ENCODE measurements around the gene MTMR6.
A peak's percentile ranks its signal among the peaks of the same experiment; 100 is the strongest.

The MTMR6 gene

GRCh38 chr13:25276748-25277147, 10.5 kb downstream of the MTMR6 start:
- peak; percentile 50 for DNase-seq (ENCODE audit: low spot score)

GRCh38 chr13:25268561-25268960, 18.7 kb downstream of the MTMR6 start:
- DNase-seq (ENCODE audit: low spot score), result no peak

GRCh38 chr13:25267715-25268114, 19.6 kb downstream of the MTMR6 start:
- DNase-seq (ENCODE audit: low spot score), result no peak

GRCh38 chr13:25266706-25267105, 20.6 kb downstream of the MTMR6 start:
- DNase-seq (ENCODE audit: low spot score), result no peak

GRCh38 chr13:25262261-25262660, 25.0 kb downstream of the MTMR6 start:
- DNase-seq (ENCODE audit: low spot score), result peak; percentile 42

GRCh38 chr13:25253702-25254101, 33.6 kb downstream of the MTMR6 start:
- DNase-seq (ENCODE audit: low spot score), result peak; percentile 84

GRCh38 chr13:25252752-25253151, 34.5 kb downstream of the MTMR6 start:
- no peak for DNase-seq (ENCODE audit: low spot score)

- no peak for DNase-seq (ENCODE audit: low spot score)
Measured at GRCh38 chr13:25252225-25252624, 35.1 kb downstream of the MTMR6 start.

GRCh38 chr13:25249001-25249543, 38.2 kb downstream of the MTMR6 start:
- peak; percentile 58 for DNase-seq (ENCODE audit: low spot score)

GRCh38 chr13:25248071-25248470, 39.2 kb downstream of the MTMR6 start:
- DNase-seq (ENCODE audit: low spot score), result no peak

- DNase-seq (ENCODE audit: low spot score), result peak; percentile 32
Measured at GRCh38 chr13:25247360-25247759, 39.9 kb downstream of the MTMR6 start.

- no peak for DNase-seq (ENCODE audit: low spot score)
Measured at GRCh38 chr13:25244123-25244522, 43.2 kb downstream of the MTMR6 start.

GRCh38 chr13:25242956-25243355, 44.3 kb downstream of the MTMR6 start:
- no peak for DNase-seq (ENCODE audit: low spot score)

GRCh38 chr13:25241007-25241406, 46.3 kb downstream of the MTMR6 start:
- DNase-seq (ENCODE audit: low spot score), result no peak

- DNase-seq (ENCODE audit: low spot score), result no peak
Measured at GRCh38 chr13:25237083-25237482, 50.2 kb downstream of the MTMR6 start.

- no peak for DNase-seq (ENCODE audit: low spot score)
Measured at GRCh38 chr13:25233861-25234260, 53.4 kb downstream of the MTMR6 start.

GRCh38 chr13:25232937-25233515, 54.3 kb downstream of the MTMR6 start:
- peak; percentile 59 for DNase-seq (ENCODE audit: low spot score)

- no peak for DNase-seq (ENCODE audit: low spot score)
Measured at GRCh38 chr13:25231517-25231916, 55.8 kb downstream of the MTMR6 start.

GRCh38 chr13:25227690-25228089, 59.6 kb downstream of the MTMR6 start:
- no peak for DNase-seq (ENCODE audit: low spot score)

- DNase-seq (ENCODE audit: low spot score), result no peak
Measured at GRCh38 chr13:25225970-25226369, 61.3 kb downstream of the MTMR6 start.

GRCh38 chr13:25224151-25224550, 63.1 kb downstream of the MTMR6 start:
- no peak for DNase-seq (ENCODE audit: low spot score)

- DNase-seq (ENCODE audit: low spot score), result no peak
Measured at GRCh38 chr13:25222740-25223139, 64.5 kb downstream of the MTMR6 start.

- DNase-seq (ENCODE audit: low spot score), result no peak
Measured at GRCh38 chr13:25218019-25218418, 69.3 kb downstream of the MTMR6 start.
